ENCODE results near the gene AKT1S1. TPM values are rescaled to one million over a fixed set of nuclear protein-coding genes. Genes with fewer than 3 reads are reported as not detected.

Gene AKT1S1
- 26.8 and 40.6 TPM in 2 replicates for total RNA-seq

GRCh38 chr19:49877020-49877878 lies at the start of gene AKT1S1, which contains the start of gene TBC1D17:
TSS of gene AKT1S1 (minus strand) at chr19:49877355. CDS start at chr19:49873295, 4,060 bp downstream.
TSS of gene TBC1D17 (plus strand) at chr19:49877702. CDS start at chr19:49877724, 22 bp downstream.

GRCh38 chr19:49896863-49897621 lies 19.9 kb upstream of the AKT1S1 start, which contains the start of gene IL4I1:
TSS of gene IL4I1 (minus strand) at chr19:49896887. CDS start at chr19:49896160, 727 bp downstream.

GRCh38 chr19:49866933-49867782 lies 10.0 kb downstream of the AKT1S1 start, which contains the start of gene PNKP:
TSS of gene PNKP (minus strand) at chr19:49867576. CDS start at chr19:49867204, 372 bp downstream.

GRCh38 chr19:49850487-49851342 lies 26.4 kb downstream of the AKT1S1 start, which contains the start of gene PTOV1:
TSS of gene PTOV1 (plus strand) at chr19:49851159.

Other genes with a start within 250 kb of the AKT1S1 start
- gene RRAS, start 237.2 kb downstream of the AKT1S1 start, total RNA-seq: 33.0 and 49.2 TPM in 2 replicates
- 37.4 and 48.1 TPM in 2 replicates for gene SCAF1, start 235.1 kb downstream of the AKT1S1 start, total RNA-seq
- gene IRF3, start 211.5 kb downstream of the AKT1S1 start, total RNA-seq: 78.1 and 95.4 TPM in 2 replicates
- gene BCL2L12, start 211.4 kb downstream of the AKT1S1 start, total RNA-seq: 24.6 and 27.9 TPM in 2 replicates
- 236 and 309 TPM in 2 replicates for gene PRMT1, start 200.1 kb downstream of the AKT1S1 start, total RNA-seq
- 2.0 and 2.1 TPM in 2 replicates for gene ADM5, start 187.8 kb downstream of the AKT1S1 start, total RNA-seq
- 0.33 and 2.1 TPM in 2 replicates for gene CPT1C, start 186.2 kb downstream of the AKT1S1 start, total RNA-seq
- 0.19 TPM in 1 of 2 replicates, not detected in the other for gene TSKS, start 114.0 kb downstream of the AKT1S1 start, total RNA-seq
- gene AP2A1, start 110.4 kb downstream of the AKT1S1 start, total RNA-seq: 130 and 131 TPM in 2 replicates
- 13.7 and 18.7 TPM in 2 replicates for gene FUZ, start 64.1 kb downstream of the AKT1S1 start, total RNA-seq
- 22.1 and 34.8 TPM in 2 replicates for gene MED25, start 59.1 kb downstream of the AKT1S1 start, total RNA-seq
- gene PTOV1, start 26.2 kb downstream of the AKT1S1 start, total RNA-seq: 66.8 and 71.9 TPM in 2 replicates
- 57.2 and 59.7 TPM in 2 replicates for gene PNKP, start 9.8 kb downstream of the AKT1S1 start, total RNA-seq
- gene TBC1D17, start 347 bp upstream of the AKT1S1 start, total RNA-seq: 13.0 and 15.0 TPM in 2 replicates
- not detected in 2 replicates for gene IL4I1, start 19.5 kb upstream of the AKT1S1 start, total RNA-seq
- 6.5 and 11.1 TPM in 2 replicates for gene ATF5, start 51.9 kb upstream of the AKT1S1 start, total RNA-seq
- 36.3 and 42.0 TPM in 2 replicates for gene NUP62, start 52.1 kb upstream of the AKT1S1 start, total RNA-seq
- not detected in 2 replicates for gene SIGLEC11, start 83.8 kb upstream of the AKT1S1 start, total RNA-seq
- gene VRK3, start 148.0 kb upstream of the AKT1S1 start, total RNA-seq: 17.1 and 32.4 TPM in 2 replicates
- gene ZNF473, start 148.7 kb upstream of the AKT1S1 start, total RNA-seq: 3.5 and 5.7 TPM in 2 replicates

Data from airway epithelial cell (primary cell).